ENCODE results near the gene ZNF552. TPM values are rescaled to one million over a fixed set of nuclear protein-coding genes. Genes with fewer than 3 reads are reported as not detected.

The ZNF552 gene
- total and polyA plus RNA-seq, 2 of the 8 experiments (the other 6 are each of a cell fraction or from before 2014, with no cell fraction given), result 5.9 to 11.6 TPM

GRCh38 chr19:57789288-57789687 lies 25.4 kb downstream of the ZNF552 start:
- no peak for FAIRE-seq
- H3K14ac ChIP-seq (ENCODE audit: insufficient read length), result no peak overlapping the region
- no peak overlapping the region for H2BK20ac ChIP-seq (ENCODE audit: low read length)
- H3K4me2 ChIP-seq (ENCODE audit: insufficient read depth in 1 of 2, low read depth in 2 of 2, low read length in 2 of 2), result no peak overlapping the region
- no peak overlapping the region for H2BK12ac ChIP-seq (ENCODE audit: low read depth, low read length)
- H3K79me2 ChIP-seq (ENCODE audit: control insufficient read depth in 1 of 2, insufficient read depth in 2 of 2, low read length in 2 of 2), result peaks cover 3 to 4% of the 10 kb centered on the region in 2 experiments; a peak in 2 of 4 replicates
- no peak overlapping the region for H2AFZ ChIP-seq (ENCODE audit: low read length)
- H3K27ac ChIP-seq (ENCODE audit: low read depth, low read length), result no peak overlapping the region
- no peak overlapping the region for H3K4me3 ChIP-seq (ENCODE audit: extremely low read depth in 1 of 4, insufficient read depth in 2 of 4, low read depth in 3 of 4, low read length in 4 of 4)
- ChIA-PET CTCF (ENCODE audit: partially characterized antibody) (no interaction called here), POLR2A (ENCODE audit: partially characterized antibody) (no interaction called here)
- no peak for DNase-seq (ENCODE audit: low read depth in 1 of 2, low spot score in 2 of 2)
- H3K79me1 ChIP-seq (ENCODE audit: low read depth, low read length), result no peaks in the 10 kb centered on the region; the same call in 1 of the 2 replicates
- H3K36me3 ChIP-seq (ENCODE audit: control insufficient read depth in 2 of 4, insufficient read depth in 4 of 4, low read length in 3 of 4), result peaks cover 0 to 7% (median 2%) of the 10 kb centered on the region in 4 experiments; a peak in 4 of 8 replicates
- no peak overlapping the region for H3K9ac ChIP-seq (replicated peaks in 1 of 4; ENCODE audit: extremely low read depth in 1 of 4, low read depth in 3 of 4, low read length in 3 of 4)
- peaks cover 0 to 2% (median 0%) of the 10 kb centered on the region in 4 experiments; a peak in 1 of 7 replicates for H3K4me1 ChIP-seq (replicated peaks in 1 of 4; ENCODE audit: control insufficient read depth in 3 of 4, insufficient read depth in 4 of 4, low read length in 3 of 4)
- 91% methylated on average over 4 of the region's 4 CpGs; no CpG with 5 or more reads in 1 of the 2 experiments for WGBS, 2 experiments (ENCODE audit: extremely low coverage in 1 of 2, insufficient coverage in 1 of 2, insufficient read length in 1 of 2, insufficient replicate concordance in 2 of 2, low coverage in 1 of 2, low lambda C conversion rate in 2 of 2, missing lambda C conversion rate in 1 of 2)
- no peaks in the 10 kb centered on the region for H3K27me3 ChIP-seq (replicated peaks in 1 of 4; ENCODE audit: control insufficient read depth in 3 of 4, extremely low read depth in 1 of 4, insufficient read depth in 3 of 4, low read length in 3 of 4)
- H2AK5ac ChIP-seq (ENCODE audit: low read depth, low read length), result no peak overlapping the region
- H4K8ac ChIP-seq (ENCODE audit: extremely low read depth, insufficient read depth, low read length), result no peak overlapping the region
- H3K9me3 ChIP-seq (ENCODE audit: insufficient read depth in 2 of 2, low read depth in 1 of 2, low read length in 1 of 2), result no peaks in the 10 kb centered on the region
- no peak overlapping the region for H3K18ac ChIP-seq (ENCODE audit: extremely low read depth, low read length)
- no peak overlapping the region for H2BK120ac ChIP-seq (replicated peaks; ENCODE audit: low read depth, low read length)
- H4K91ac ChIP-seq (replicated peaks; ENCODE audit: insufficient read length, low read length), result no peak overlapping the region
- H3K4ac ChIP-seq (replicated peaks; ENCODE audit: insufficient read length, low read depth, low read length), result no peak overlapping the region
- TF ChIP-seq TEAD4 (IDR thresholded peaks at IDR 0.05; ENCODE audit: low read depth, low read length) (no peak), CBX5 (IDR thresholded peaks at IDR 0.05; ENCODE audit: low read depth, low read length) (no peak), KDM5A (IDR thresholded peaks at IDR 0.05; ENCODE audit: low read length) (no peak), JUN (IDR thresholded peaks at IDR 0.05; ENCODE audit: low read depth, low read length) (no peak), SRF (IDR thresholded peaks at IDR 0.05; ENCODE audit: low read depth, low read length) (no peak), EZH2 (IDR thresholded peaks at IDR 0.05; ENCODE audit: low read depth, low read length, severe bottlenecking) (no peak), MAFK (IDR thresholded peaks at IDR 0.05; ENCODE audit: low read depth, low read length) (no peak), E2F6 (IDR thresholded peaks at IDR 0.05) (no peak), HDAC6 (IDR thresholded peaks at IDR 0.05; ENCODE audit: low read depth, low read length) (no peak), FOSL1 (IDR thresholded peaks at IDR 0.05; ENCODE audit: insufficient read depth, low read depth, low read length) (no peak), EGR1 (IDR thresholded peaks at IDR 0.05; ENCODE audit: borderline replicate concordance, low read depth, low read length) (no peak), RAD21 (IDR thresholded peaks at IDR 0.05 in 1 of 2, conservative IDR thresholded peaks at IDR 0.05 in 1 of 2; ENCODE audit: low read depth in 2 of 2, low read length in 2 of 2) (no peak), SP1 (IDR thresholded peaks at IDR 0.05; ENCODE audit: low read depth, low read length) (no peak), CHD1 (IDR thresholded peaks at IDR 0.05; ENCODE audit: low read depth, low read length) (no peak)
- H2BK15ac ChIP-seq (ENCODE audit: low read length), result no peak overlapping the region
- H3K56ac ChIP-seq (replicated peaks; ENCODE audit: insufficient read length, low read depth, low read length), result no peak overlapping the region
- no peak overlapping the region for H4K5ac ChIP-seq (ENCODE audit: insufficient read length, low read depth, low read length)
- peaks cover 0 to 9% of the 10 kb centered on the region in 2 experiments for H4K20me1 ChIP-seq (replicated peaks in 1 of 2; ENCODE audit: control insufficient read depth in 1 of 2, insufficient read depth in 2 of 2, low read length in 2 of 2)
- no peak overlapping the region for H2BK5ac ChIP-seq (ENCODE audit: low read depth, low read length)
- no peaks in the 10 kb centered on the region for H3K23me2 ChIP-seq (ENCODE audit: low read depth, low read length)
- no peak overlapping the region for H3K23ac ChIP-seq (ENCODE audit: insufficient read length)
